Peyer's patch (tissue), 4 donors: ENCODE measurements around the gene PGAP3.

ENCODE experiments used
- CTCF ChIP-seq, 6 experiments: fragments of 450-650 bp in 4 of 6; fragments of 200-600 bp in 2 of 6; sonication (generic) in 1 of 6; IDR thresholded peaks; one replicate each; pipeline ENCODE4 v1.5.1; 2017 to 2019; ENCODE audit warnings: antibody characterized with exemption in 6 of 6, mild to moderate bottlenecking in 3 of 6, moderate library complexity in 1 of 6
- POLR2A ChIP-seq, 2 donors: fragments of 450-650 bp; IDR thresholded peaks; one replicate each; pipeline ENCODE4 v1.5.1; 2017; ENCODE audit warnings: antibody characterized with exemption in 2 of 2, mild to moderate bottlenecking in 2 of 2, moderate library complexity in 2 of 2

DNA sequence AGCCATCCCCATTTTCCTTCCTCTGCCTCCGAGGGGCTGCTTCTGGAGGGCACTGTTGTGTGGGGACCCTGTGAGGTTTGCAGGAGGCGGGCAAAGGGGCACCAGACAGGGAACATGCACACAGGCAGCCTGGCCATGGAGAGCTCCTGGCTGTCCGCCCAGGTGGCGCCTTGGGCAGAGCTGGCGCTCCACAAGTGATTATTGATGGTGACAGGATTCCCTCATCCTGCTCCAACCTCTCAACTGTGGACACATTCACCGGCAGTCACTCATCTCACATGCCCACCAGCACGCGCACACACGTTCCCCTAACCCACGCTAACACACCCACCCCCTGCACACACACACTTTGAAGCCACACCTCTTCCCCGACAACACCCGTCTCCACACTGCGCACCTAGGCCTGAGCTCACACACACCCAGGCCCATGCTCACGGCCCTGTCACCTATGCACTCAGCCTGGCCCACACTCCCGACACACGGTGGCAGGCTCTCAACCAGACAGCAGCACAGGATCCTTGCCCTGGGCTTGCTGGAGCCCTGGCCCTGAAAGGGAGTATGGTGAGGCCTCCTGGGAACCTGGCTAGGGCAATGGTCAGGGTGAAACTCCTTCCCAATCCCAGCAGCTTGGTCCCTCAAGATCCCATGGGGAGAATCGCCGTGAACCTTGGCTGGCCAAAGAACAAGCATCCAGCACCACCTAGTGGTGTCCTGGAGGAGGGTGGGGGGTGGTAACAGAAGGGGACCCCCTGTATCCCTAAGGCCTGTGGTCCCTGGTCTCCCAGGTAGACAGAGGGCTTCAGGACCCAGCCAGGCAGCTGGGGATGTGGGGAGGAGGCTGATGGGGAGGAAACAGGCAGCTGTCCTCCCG is 16.0 kb downstream of the PGAP3 start:
- peak in 4 of 6 experiments; percentile 39 to 74 (median 70) for TF ChIP-seq CTCF (IDR thresholded peaks at IDR 0.05)
- TF ChIP-seq POLR2A (IDR thresholded peaks at IDR 0.05) = no peak
